Duodenal mucosa (tissue), 2 donors: ENCODE results near the gene LDB1.
A peak's percentile ranks its signal among the peaks of the same experiment; 100 is the strongest.

Experiments
- H3K27ac ChIP-seq: one replicate; pipeline ENCODE4 v1.7.0; 2013; ENCODE audit warnings: low read depth, low read length
- H3K27me3 ChIP-seq, 2 donors: one replicate each; pipeline ENCODE4 v1.7.0; 2013; ENCODE audit warnings: low read length in 2 of 2, control low read depth in 1 of 2; ENCODE audit not compliant: insufficient read depth in 2 of 2, control insufficient read depth in 1 of 2
- H3K36me3 ChIP-seq, 2 donors: one replicate each; pipeline ENCODE4 v1.7.0; 2013; ENCODE audit warnings: low read length in 2 of 2, control low read depth in 1 of 2; ENCODE audit not compliant: insufficient read depth in 2 of 2, control insufficient read depth in 1 of 2
- H3K4me1 ChIP-seq, 2 donors: one replicate each; pipeline ENCODE4 v1.7.0; 2013; ENCODE audit warnings: low read length in 2 of 2, control low read depth in 1 of 2; ENCODE audit not compliant: insufficient read depth in 2 of 2, control insufficient read depth in 1 of 2
- H3K4me3 ChIP-seq, 2 donors: one replicate each; pipeline ENCODE4 v1.7.0; 2013; ENCODE audit warnings: low read length in 2 of 2, low read depth in 1 of 2
- H3K9ac ChIP-seq, 2 donors: one replicate each; pipeline ENCODE4 v1.7.0; 2013; ENCODE audit warnings: low read length in 2 of 2, low read depth in 1 of 2
- H3K9me3 ChIP-seq, 2 donors: one replicate each; pipeline ENCODE4 v1.7.0; 2013; ENCODE audit warnings: low read length in 2 of 2, control low read depth in 1 of 2; ENCODE audit not compliant: control insufficient read depth in 1 of 2

Gene LDB1, protein sequence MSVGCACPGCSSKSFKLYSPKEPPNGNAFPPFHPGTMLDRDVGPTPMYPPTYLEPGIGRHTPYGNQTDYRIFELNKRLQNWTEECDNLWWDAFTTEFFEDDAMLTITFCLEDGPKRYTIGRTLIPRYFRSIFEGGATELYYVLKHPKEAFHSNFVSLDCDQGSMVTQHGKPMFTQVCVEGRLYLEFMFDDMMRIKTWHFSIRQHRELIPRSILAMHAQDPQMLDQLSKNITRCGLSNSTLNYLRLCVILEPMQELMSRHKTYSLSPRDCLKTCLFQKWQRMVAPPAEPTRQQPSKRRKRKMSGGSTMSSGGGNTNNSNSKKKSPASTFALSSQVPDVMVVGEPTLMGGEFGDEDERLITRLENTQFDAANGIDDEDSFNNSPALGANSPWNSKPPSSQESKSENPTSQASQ

DNA sequence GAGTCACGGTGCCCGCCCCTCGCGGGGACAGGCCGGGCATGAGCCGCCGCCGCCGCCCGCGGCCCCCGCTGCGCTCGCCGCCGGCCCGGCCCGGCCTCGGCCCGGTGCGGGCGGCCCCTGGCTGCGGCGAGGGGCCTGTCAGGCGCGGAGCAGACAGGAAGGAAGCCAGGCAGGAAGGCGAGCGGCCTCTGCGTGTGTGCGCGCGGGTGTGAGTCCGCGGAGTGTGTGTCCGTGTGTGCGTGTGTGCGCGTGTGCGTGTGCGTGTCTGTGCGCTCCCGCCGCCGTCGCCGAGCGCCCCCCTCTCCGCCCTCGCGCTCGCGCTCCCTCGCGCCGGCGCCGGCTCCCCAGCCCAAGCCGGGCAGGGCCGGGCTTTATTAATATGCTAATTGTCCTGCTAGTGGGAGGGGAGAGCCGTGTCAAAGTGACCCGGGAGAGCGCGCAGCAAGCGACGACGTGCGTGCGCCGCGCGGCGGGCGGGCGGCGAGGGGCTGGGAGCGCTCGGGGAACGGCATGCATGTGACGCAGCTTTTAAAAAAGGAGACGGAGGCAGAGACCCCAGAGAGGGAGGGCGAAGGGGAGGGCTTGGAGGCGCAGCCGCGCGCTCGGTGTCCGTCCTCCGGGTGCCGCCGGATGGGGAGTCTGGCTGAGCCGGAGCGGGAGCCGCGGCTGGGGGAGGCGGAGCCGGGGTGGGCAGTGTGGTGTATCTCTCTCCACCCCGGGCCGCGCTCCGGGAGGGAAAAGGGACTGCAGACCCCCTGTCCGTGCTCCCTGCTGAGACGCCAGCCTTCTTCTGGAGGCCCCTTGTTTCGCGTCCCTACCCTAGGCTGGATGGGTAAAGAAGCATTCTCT lies at the start of gene LDB1:
Gene LDB1, minus strand, starts transcription at position 227 of the 849 bp plus-strand sequence. CDS start 258 bp downstream, outside the sequence.
- Histone ChIP-seq H3K9ac (peak within 1 kb of the TSS; percentile 81 to 88), H3K36me3 (no peaks in the 10 kb centered on the region), H3K9me3 (no peaks in the 10 kb centered on the region), H3K27me3 (no peaks in the 10 kb centered on the region), H3K4me1 (peaks cover 45 to 52% of the 10 kb centered on the region in 2 donors), H3K27ac (peak within 1 kb of the TSS; percentile 97), H3K4me3 (peak within 1 kb of the TSS; percentile 67 to 84)

DNA sequence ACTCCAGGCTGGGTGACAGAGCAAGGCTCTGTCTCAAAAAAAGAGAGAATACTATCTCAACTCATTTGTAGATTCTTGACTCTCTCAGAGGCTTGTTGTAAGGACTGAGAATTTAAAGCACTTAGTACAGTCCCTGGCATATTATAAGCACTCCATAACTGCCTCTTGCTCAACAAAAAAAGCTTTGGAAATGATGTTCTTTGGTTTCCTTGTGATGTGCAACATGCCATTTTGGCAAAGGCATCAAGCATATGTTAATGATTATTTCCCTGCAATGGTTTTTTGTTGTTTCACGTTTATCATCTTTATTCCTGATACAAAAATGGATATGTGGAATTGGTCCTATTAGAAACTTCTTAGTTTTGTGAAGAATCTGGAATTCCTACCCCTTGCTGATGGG lies 47.7 kb upstream of the LDB1 start:
- Histone ChIP-seq H3K4me1 (peaks cover 3 to 5% of the 10 kb centered on the region in 2 donors), H3K4me3 (no peak overlapping the region), H3K27ac (no peak overlapping the region), H3K9ac (no peak overlapping the region), H3K36me3 (peaks cover 5 to 10% of the 10 kb centered on the region in 2 donors), H3K27me3 (no peaks in the 10 kb centered on the region), H3K9me3 (no peaks in the 10 kb centered on the region)

GRCh38 chr10:102163342-102163989 lies 43.3 kb upstream of the LDB1 start:
- H3K4me3 ChIP-seq: no peak overlapping the region
- no peaks in the 10 kb centered on the region for H3K4me1 ChIP-seq
- no peaks in the 10 kb centered on the region for H3K9me3 ChIP-seq
- no peak overlapping the region for H3K27ac ChIP-seq
- H3K27me3 ChIP-seq: no peaks in the 10 kb centered on the region
- peaks cover 26 to 54% of the 10 kb centered on the region in 2 donors for H3K36me3 ChIP-seq
- no peak overlapping the region for H3K9ac ChIP-seq

DNA sequence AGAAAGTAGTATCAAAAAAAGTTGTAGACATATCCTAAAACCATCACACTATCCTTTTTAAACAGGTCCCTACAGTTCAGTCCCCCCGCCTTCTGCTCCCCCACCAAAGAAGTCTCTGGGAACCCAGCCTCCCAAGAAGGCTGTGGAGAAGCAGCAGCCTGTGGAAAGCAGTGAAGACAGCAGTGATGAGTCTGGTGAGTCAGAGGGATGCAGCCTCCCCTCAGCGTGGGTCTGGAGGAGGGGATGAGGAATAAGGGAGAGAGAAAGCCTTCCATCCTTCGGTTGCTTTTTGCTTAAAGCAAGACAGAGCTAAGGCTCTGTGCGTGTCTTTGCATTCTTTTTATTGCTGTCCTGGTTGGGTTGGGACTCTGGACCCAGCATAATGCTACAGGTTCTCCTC lies 39.7 kb upstream of the LDB1 start:
- Histone ChIP-seq H3K27ac (no peak overlapping the region), H3K9me3 (no peaks in the 10 kb centered on the region), H3K27me3 (no peaks in the 10 kb centered on the region), H3K9ac (no peak overlapping the region), H3K4me1 (no peaks in the 10 kb centered on the region), H3K36me3 (peaks cover 40 to 88% of the 10 kb centered on the region in 2 donors), H3K4me3 (no peak overlapping the region)

DNA sequence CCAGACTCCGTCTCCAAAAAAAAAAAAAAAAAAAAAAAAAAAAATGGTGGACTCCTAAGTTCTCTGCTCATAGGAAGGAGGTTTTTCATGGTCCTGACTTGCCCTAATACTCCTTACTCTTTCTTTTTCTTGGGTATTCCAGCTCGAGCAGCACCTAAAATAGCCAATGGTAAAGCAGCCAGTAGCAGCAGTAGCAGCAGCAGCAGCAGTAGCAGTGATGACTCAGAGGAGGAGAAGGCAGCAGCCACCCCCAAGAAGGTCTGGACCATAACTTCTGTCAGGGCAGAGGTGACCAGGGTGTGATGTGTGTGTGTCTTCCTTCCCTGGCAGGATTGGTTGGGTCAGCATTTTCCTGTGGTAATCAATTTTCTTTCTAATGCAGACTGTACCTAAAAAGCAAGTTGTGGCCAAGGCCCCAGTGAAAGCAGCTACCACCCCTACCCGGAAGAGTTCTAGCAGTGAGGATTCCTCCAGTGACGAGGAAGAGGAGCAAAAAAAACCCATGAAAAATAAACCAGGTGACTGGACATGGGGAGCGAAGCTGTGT lies 39.0 kb upstream of the LDB1 start:
- H3K36me3 ChIP-seq: peaks cover 40 to 90% of the 10 kb centered on the region in 2 donors
- H3K27ac ChIP-seq: no peak overlapping the region
- H3K4me3 ChIP-seq: no peak overlapping the region
- no peaks in the 10 kb centered on the region for H3K27me3 ChIP-seq
- H3K9ac ChIP-seq: no peak overlapping the region
- H3K9me3 ChIP-seq: no peaks in the 10 kb centered on the region
- peaks cover 0 to 4% of the 10 kb centered on the region in 2 donors for H3K4me1 ChIP-seq

GRCh38 chr10:102157224-102157623 lies 37.1 kb upstream of the LDB1 start:
- no peak overlapping the region for H3K9ac ChIP-seq
- H3K4me3 ChIP-seq: no peak overlapping the region
- H3K27ac ChIP-seq: no peak overlapping the region
- no peaks in the 10 kb centered on the region for H3K27me3 ChIP-seq
- peaks cover 35 to 74% of the 10 kb centered on the region in 2 donors for H3K36me3 ChIP-seq
- H3K9me3 ChIP-seq: no peaks in the 10 kb centered on the region
- H3K4me1 ChIP-seq: peaks cover 7 to 17% of the 10 kb centered on the region in 2 donors

GRCh38 chr10:102154466-102155116 lies 34.4 kb upstream of the LDB1 start:
- no peak overlapping the region for H3K27ac ChIP-seq
- no peaks in the 10 kb centered on the region for H3K27me3 ChIP-seq
- no peak overlapping the region for H3K4me3 ChIP-seq
- peaks cover 22 to 47% of the 10 kb centered on the region in 2 donors for H3K36me3 ChIP-seq
- peaks cover 14 to 22% of the 10 kb centered on the region in 2 donors for H3K4me1 ChIP-seq
- H3K9me3 ChIP-seq: no peaks in the 10 kb centered on the region
- no peak overlapping the region for H3K9ac ChIP-seq

DNA sequence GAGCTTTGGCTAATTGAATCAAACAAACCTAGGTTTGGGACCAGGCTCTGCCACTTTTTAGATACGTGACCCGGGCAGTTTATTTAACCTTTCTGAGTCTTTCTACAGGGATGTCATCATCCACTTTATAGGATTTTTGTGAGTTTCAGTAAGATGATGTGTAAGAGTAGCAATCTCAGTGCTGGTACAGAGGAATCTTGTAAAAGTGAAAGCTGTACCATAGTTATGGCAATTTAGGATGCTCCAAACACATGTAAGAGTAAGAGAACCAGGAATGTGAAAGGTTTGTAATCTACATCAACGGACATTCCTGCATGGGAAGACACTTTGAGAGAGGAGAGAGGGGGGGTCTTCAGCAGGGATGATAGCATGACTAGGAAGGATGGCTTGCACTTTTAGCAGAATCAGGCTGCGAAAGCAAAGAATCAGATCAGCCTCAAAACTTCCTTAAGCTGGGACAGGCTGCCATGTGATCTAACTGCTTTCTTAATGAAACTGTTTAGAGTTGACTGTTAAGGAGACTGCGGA lies 33.0 kb upstream of the LDB1 start:
- H3K27ac ChIP-seq: no peak overlapping the region
- peak overlapping the region; percentile 95 to 96 for H3K4me3 ChIP-seq
- H3K9ac ChIP-seq: peak overlapping the region; percentile 71 to 74
- peaks cover 21 to 45% of the 10 kb centered on the region in 2 donors for H3K36me3 ChIP-seq
- peaks cover 14 to 22% of the 10 kb centered on the region in 2 donors for H3K4me1 ChIP-seq
- H3K27me3 ChIP-seq: no peaks in the 10 kb centered on the region
- H3K9me3 ChIP-seq: no peaks in the 10 kb centered on the region

DNA sequence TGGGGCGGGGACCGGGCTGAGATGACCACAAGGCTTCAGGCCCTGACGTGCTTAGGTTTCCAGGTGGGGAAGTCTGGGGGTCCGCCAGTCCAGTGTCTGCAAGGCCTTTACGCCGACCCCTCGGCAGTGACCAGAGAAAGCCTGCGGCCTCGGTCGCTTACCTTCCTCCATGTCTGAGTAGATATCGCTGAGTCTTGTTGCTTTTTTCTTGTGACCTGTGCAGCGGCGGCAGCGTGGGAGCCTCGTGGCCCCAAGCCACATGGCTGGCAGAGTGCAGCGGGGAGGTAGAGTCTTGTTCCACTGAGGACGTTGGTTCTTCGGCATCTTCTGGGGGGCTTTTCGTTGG lies 32.4 kb upstream of the LDB1 start:
- Histone ChIP-seq H3K9ac (peak overlapping the region; percentile 71 to 74), H3K4me3 (peak overlapping the region; percentile 95 to 96), H3K36me3 (peaks cover 16 to 45% of the 10 kb centered on the region in 2 donors), H3K27ac (peak overlapping the region; percentile 78), H3K9me3 (no peaks in the 10 kb centered on the region), H3K4me1 (peaks cover 14 to 22% of the 10 kb centered on the region in 2 donors), H3K27me3 (no peaks in the 10 kb centered on the region)
